VCaP (cell line): Measurements from ENCODE around the gene MTCL1.

ENCODE experiments used
- H3K27ac ChIP-seq: fragments of 450-650 bp; 2 replicates; pipeline ENCODE4 v1.5.1; 2017
- CTCF ChIP-seq: fragments of 450-650 bp; conservative IDR thresholded peaks from 2 replicates; pipeline ENCODE4 v1.5.1; 2017; ENCODE audit warnings: mild to moderate bottlenecking, moderate library complexity

Gene MTCL1

GRCh38 chr18:8706791-8707555, 1.6 kb downstream of the MTCL1 start:
- peak overlapping the region; percentile 87 for H3K27ac ChIP-seq

DNA sequence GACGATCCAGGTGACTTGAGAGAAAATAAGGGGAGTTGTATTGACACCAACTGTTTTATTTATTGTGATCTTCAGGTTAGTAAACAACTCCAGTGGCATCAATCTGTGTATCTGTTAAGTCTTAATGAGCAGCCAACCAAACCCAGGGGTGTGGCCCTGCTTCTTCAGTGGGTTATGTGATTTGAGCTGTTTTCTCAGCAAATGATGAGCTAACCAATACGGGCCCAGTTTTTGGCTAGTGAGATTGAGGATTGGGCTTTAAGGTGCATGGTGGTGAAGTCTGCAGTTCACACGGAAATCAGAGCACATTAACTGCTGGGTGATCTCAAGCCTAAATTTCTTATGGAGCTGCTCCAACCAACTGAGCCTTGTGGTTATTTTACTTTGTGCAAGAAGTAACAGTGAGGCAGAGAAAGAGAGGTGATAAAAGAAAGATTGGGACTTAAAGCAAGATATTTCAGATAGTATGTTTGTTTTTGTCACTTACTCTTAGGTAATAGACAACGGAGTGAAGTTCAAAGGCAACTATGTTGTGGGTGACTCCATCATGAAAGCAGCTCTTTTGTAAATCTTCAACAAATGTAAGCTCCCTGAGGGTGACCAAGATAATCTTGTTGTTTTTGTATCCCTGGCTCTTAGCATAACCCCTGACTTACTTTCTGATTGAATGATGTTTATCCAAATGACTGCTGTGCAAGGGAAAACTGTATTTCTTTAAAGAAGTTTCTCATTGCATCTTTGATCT, 2.4 kb downstream of the MTCL1 start:
- H3K27ac ChIP-seq = peak overlapping the region; percentile 87
- no peak for TF ChIP-seq CTCF

More at GRCh38 chr18:8706791-8707555, 1.6 kb downstream of the MTCL1 start:
- peak; percentile 71 for TF ChIP-seq CTCF

- no peak for TF ChIP-seq CTCF
- H3K27ac ChIP-seq = no peak overlapping the region
These were observed 3.3 kb downstream of the MTCL1 start for GRCh38 chr18:8708670-8709069.

DNA sequence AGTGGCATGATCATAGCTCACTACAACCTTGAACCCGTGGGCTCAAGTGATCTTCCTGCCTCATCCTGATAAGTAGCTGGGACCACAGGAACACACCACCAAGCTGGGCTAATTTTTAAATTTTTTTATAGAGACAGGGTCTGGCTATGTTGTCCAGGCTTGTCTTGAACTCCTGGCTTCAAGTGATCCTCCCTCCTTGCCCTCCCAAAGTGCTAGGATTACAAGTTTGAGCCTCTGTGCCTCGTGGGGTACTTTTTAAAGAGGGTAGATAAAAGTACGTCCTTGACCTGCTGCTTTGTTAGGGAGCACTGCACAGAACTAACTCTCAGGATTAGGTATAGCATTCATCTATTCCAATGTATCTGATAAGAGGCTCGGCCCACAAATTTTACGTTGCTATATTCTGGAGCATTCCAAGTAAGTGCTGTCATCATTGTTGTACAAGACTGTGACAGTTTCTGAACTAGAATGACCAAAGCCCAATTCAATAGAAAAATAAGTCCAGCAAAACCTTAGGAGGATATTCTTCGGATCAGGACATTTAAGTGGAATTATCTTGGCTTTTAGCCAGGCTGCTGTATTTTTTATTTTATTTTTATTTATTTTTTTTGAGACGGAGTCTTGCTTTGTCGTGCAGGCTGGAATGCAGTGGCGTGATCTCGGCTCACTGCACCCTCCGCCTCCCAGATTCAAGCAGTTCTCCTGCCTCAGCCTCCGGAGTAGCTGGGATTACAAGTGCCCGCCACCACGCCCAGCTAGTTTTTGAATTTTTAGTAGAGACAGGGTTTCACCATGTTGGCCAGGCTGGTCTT, 4.1 kb downstream of the MTCL1 start:
- no peak for TF ChIP-seq CTCF
- peak overlapping the region; percentile 13; the same call in 1 of the 2 replicates for H3K27ac ChIP-seq

DNA sequence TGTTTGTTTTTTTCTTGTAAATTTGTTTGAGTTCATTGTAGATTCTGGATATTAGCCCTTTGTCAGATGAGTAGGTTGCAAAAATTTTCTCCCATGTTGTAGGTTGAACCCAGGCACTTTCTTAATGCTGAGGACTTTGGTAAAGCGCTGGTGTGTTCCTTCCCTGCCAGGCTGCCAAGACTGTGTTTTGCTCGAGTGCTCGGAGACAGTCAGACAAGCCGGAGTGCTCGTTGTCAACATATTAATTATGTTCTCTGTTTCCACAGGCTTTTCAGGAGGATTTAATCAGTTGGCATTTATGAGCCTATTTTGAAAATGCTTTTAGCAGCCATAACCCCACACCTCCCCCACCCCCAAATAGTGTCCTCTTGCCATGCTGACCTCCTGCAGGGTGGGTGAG, 6.4 kb downstream of the MTCL1 start:
- no peak overlapping the region for H3K27ac ChIP-seq
- TF ChIP-seq CTCF = no peak

DNA sequence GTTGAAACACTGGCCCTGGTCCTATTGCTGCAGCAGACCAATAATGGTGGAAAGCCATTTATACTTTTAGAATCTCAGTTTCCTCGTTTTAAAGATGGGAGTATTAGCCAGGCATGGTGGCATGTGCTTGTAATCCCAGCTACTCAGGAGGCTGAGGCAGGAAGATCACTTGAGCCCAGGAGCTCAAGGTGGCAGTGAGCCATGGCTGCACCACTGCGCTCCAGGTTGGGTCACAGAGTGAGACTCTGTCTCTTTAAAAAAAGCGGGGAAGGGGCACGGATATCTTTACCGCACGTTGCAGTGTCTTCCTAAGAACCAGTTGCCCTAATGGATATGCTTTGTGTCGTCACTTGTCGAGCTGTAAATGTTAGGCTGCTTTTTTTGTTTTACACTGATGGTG, 8.3 kb downstream of the MTCL1 start:
- no peak overlapping the region for H3K27ac ChIP-seq
- no peak for TF ChIP-seq CTCF

DNA sequence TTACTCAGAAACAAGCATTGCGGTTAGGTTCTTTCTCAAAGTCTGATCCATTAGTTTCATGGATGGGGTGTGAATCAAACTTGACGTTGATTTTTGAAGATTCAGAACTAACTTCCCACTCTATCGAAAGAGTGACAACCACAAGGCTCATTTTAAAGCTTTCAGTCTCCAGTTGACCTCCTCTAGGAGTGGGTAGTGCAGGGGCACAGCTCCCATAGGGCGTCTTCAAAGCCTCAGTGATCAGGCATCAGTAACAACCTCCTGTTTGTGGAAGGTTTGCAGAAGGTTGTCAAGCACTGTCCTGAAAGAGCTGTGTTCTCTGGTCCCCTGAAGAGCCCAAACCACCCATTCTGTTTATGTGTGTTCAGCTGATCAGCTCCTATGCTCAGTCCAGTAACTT, 10.2 kb downstream of the MTCL1 start:
- TF ChIP-seq CTCF = no peak
- H3K27ac ChIP-seq = no peak overlapping the region
